Sigmoid colon (tissue), 4 donors: ENCODE results near the gene LYPD1.
"Not testable (repeated sequence)": the region's sequence is repeated elsewhere in the genome, so short reads cannot be mapped to it uniquely, and the experiment has no call there.

Experiments
- EP300 ChIP-seq, 4 donors: sonication (generic); formaldehyde crosslinking; IDR thresholded peaks; one replicate each; pipeline ENCODE4 v1.6.1; 2017; ENCODE audit warnings: antibody characterized with exemption in 4 of 4
- POLR2A ChIP-seq, 2 donors: fragments of 450-650 bp; IDR thresholded peaks; one replicate each; pipeline ENCODE4 v1.6.1; 2016; ENCODE audit warnings: antibody characterized with exemption in 2 of 2, mild to moderate bottlenecking in 2 of 2, moderate library complexity in 2 of 2
- TF ChIP-seq, protein P1 (sequence below), 4 experiments: fragments of 450-650 bp in 3 of 4; fragments of 200-600 bp in 1 of 4; IDR thresholded peaks; one replicate each; pipeline ENCODE4 v1.5.1; 2016 to 2019; ENCODE audit warnings: antibody characterized with exemption in 4 of 4, mild to moderate bottlenecking in 3 of 4, moderate library complexity in 2 of 4

DNA sequence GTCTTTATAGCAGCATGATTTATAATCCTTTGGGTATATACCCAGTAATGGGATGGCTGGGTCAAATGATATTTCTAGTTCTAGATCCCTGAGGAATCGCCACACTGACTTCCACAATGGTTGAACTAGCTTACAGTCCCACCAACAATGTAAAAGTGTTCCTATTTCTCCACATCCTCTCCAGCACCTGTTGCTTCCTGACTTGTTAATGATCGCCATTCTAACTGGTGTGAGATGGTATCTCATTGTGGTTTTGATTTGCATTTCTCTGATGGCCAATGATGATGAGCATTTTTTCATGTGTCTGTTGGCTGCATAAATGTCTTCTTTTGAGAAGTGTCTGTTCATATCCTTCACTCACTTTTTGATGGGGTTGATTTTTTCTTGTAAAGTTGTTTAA, 29.8 kb upstream of the LYPD1 start:
- TF ChIP-seq, protein P1, sequence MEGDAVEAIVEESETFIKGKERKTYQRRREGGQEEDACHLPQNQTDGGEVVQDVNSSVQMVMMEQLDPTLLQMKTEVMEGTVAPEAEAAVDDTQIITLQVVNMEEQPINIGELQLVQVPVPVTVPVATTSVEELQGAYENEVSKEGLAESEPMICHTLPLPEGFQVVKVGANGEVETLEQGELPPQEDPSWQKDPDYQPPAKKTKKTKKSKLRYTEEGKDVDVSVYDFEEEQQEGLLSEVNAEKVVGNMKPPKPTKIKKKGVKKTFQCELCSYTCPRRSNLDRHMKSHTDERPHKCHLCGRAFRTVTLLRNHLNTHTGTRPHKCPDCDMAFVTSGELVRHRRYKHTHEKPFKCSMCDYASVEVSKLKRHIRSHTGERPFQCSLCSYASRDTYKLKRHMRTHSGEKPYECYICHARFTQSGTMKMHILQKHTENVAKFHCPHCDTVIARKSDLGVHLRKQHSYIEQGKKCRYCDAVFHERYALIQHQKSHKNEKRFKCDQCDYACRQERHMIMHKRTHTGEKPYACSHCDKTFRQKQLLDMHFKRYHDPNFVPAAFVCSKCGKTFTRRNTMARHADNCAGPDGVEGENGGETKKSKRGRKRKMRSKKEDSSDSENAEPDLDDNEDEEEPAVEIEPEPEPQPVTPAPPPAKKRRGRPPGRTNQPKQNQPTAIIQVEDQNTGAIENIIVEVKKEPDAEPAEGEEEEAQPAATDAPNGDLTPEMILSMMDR (IDR thresholded peaks at IDR 0.05), result not testable (repeated sequence)
- not testable (repeated sequence) for TF ChIP-seq EP300, POLR2A (IDR thresholded peaks at IDR 0.05)
